Measurements from ENCODE around the gene XRN2. TPM values are rescaled to one million over a fixed set of nuclear protein-coding genes. Genes with fewer than 3 reads are reported as not detected.

Gene XRN2
- total RNA-seq, 1 experiment from 2014 or later = 76.8 TPM

DNA sequence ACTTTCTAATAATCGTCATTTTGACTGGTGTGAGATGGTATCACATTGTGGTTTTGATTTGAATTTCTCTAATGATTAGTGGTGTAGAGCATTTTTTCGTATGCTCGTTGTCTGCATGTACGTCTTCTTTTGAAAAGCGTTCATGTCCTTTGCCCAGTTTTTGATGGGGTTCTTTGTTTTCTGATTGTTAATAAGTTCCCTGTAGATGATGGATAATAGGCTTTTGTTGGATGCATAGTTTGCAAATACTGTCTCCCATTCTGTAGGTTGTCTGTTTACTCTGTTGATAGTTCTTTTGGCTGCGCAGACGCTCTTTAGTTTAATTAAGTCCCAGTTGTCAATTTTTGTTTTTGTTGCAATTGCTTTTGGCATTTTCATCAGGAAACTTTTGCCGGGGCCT, 32.3 kb upstream of the XRN2 start:
- Histone ChIP-seq H3K27ac (ENCODE audit: low read length) (no peak overlapping the region), H3K36me3 (ENCODE audit: low read depth, low read length) (no peaks in the 10 kb centered on the region), H3K9me2 (replicated peaks; ENCODE audit: low read length) (no peaks in the 10 kb centered on the region), H4K20me1 (ENCODE audit: low read length) (no peaks in the 10 kb centered on the region), H3K9me3 (ENCODE audit: low read length) (no peaks in the 10 kb centered on the region), H2AFZ (ENCODE audit: low read length) (no peak overlapping the region), H3K4me2 (ENCODE audit: low read length) (no peak overlapping the region), H3K4me3 (ENCODE audit: low read length) (no peak overlapping the region), H3F3A (ENCODE audit: low read length, unreplicated experiment) (no peaks in the 10 kb centered on the region), H3K4me1 (ENCODE audit: insufficient read depth, low read length) (no peaks in the 10 kb centered on the region), H3K27me3 (ENCODE audit: low read length) (peaks cover 50% of the 10 kb centered on the region), H3K9ac (ENCODE audit: low read length) (no peak overlapping the region), H3K79me2 (ENCODE audit: low read length) (no peaks in the 10 kb centered on the region)
- intact Hi-C loops (cut with micrococcal nuclease) = no loop called here
- no peak for TF ChIP-seq EZH2phosphoT487 (IDR thresholded peaks at IDR 0.05; ENCODE audit: borderline replicate concordance, low read length)
- no TSS peak for BruUV-seq (replicated peaks)
- ATAC-seq (no peak), DNase-seq (no peak)
- POLR2A ChIA-PET (ENCODE audit: unreplicated experiment) = no interaction called here
- CTCF ChIA-PET = no interaction called here

DNA sequence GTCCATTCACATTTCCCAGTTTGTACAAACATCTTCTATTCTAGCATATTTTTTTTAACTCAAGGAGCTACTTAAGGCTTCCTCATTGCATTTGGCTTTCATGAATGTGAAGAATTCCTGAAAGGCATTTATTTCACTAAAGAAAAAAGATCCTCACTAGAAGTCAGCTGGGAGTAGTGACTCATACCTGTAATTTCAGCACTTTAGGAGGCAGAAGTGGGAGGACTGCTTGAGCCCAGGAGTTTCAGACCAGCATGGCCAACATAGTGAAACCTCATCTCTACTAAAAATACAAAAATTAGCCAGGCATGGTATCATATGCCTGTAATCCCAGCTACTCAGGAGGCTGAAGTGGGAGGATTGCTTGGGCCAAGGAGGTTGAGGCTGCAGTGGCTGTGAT, 30.9 kb upstream of the XRN2 start:
- H3F3A ChIP-seq (ENCODE audit: low read length, unreplicated experiment) = no peaks in the 10 kb centered on the region
- H3K4me1 ChIP-seq (ENCODE audit: insufficient read depth, low read length) = no peaks in the 10 kb centered on the region
- ChIA-PET CTCF (no interaction called here), POLR2A (ENCODE audit: unreplicated experiment) (no interaction called here)
- H3K27ac ChIP-seq (ENCODE audit: low read length) = no peak overlapping the region
- TF ChIP-seq, protein P1, sequence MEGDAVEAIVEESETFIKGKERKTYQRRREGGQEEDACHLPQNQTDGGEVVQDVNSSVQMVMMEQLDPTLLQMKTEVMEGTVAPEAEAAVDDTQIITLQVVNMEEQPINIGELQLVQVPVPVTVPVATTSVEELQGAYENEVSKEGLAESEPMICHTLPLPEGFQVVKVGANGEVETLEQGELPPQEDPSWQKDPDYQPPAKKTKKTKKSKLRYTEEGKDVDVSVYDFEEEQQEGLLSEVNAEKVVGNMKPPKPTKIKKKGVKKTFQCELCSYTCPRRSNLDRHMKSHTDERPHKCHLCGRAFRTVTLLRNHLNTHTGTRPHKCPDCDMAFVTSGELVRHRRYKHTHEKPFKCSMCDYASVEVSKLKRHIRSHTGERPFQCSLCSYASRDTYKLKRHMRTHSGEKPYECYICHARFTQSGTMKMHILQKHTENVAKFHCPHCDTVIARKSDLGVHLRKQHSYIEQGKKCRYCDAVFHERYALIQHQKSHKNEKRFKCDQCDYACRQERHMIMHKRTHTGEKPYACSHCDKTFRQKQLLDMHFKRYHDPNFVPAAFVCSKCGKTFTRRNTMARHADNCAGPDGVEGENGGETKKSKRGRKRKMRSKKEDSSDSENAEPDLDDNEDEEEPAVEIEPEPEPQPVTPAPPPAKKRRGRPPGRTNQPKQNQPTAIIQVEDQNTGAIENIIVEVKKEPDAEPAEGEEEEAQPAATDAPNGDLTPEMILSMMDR (conservative IDR thresholded peaks at IDR 0.05; ENCODE audit: low read depth, low read length) = no peak
- TF ChIP-seq EZH2phosphoT487 (IDR thresholded peaks at IDR 0.05; ENCODE audit: borderline replicate concordance, low read length) (no peak), EZH2 (IDR thresholded peaks at IDR 0.05; ENCODE audit: low read length, unreplicated experiment) (no peak)
- intact Hi-C loops (cut with micrococcal nuclease) = no loop called here
- ATAC-seq (no peak), DNase-seq (no peak)
- no peaks in the 10 kb centered on the region for H4K20me1 ChIP-seq (ENCODE audit: low read length)
- no peak overlapping the region for H3K4me2 ChIP-seq (ENCODE audit: low read length)
- no TSS peak for BruUV-seq (replicated peaks)
- no peak overlapping the region for H2AFZ ChIP-seq (ENCODE audit: low read length)
- H3K36me3 ChIP-seq (ENCODE audit: low read depth, low read length) = no peaks in the 10 kb centered on the region
- H3K79me2 ChIP-seq (ENCODE audit: low read length) = no peaks in the 10 kb centered on the region
- H3K9me3 ChIP-seq (ENCODE audit: low read length) = no peaks in the 10 kb centered on the region
- no peaks in the 10 kb centered on the region for H3K9me2 ChIP-seq (replicated peaks; ENCODE audit: low read length)
- peaks cover 45% of the 10 kb centered on the region for H3K27me3 ChIP-seq (ENCODE audit: low read length)
- no peak overlapping the region for H3K9ac ChIP-seq (ENCODE audit: low read length)
- H3K4me3 ChIP-seq (ENCODE audit: low read length) = no peak overlapping the region

DNA sequence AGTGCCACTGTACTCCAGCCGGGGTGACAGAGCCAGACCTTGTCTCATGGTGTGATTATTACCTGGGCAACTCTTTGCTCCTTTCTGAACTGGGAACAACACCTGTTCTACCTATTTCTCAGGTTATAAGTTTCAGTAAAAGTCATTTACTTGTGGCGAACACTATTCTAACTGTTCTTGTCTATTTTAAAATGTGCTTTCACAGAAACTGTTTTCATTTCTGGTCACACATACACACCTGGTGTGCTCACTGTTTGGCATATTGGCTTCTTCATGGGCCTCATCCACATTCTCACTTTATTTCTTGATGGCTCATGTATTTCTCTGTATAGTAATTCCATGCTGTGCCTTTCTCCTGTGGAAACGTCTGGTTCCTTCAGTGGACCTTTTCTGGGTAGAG, 30.5 kb upstream of the XRN2 start:
- no peak for ATAC-seq
- Histone ChIP-seq H3K4me3 (ENCODE audit: low read length) (no peak overlapping the region), H3K79me2 (ENCODE audit: low read length) (no peaks in the 10 kb centered on the region), H3K36me3 (ENCODE audit: low read depth, low read length) (no peaks in the 10 kb centered on the region), H2AFZ (ENCODE audit: low read length) (no peak overlapping the region), H3K27me3 (ENCODE audit: low read length) (peaks cover 42% of the 10 kb centered on the region), H4K20me1 (ENCODE audit: low read length) (no peaks in the 10 kb centered on the region), H3F3A (ENCODE audit: low read length, unreplicated experiment) (no peaks in the 10 kb centered on the region), H3K9ac (ENCODE audit: low read length) (no peak overlapping the region), H3K4me1 (ENCODE audit: insufficient read depth, low read length) (no peaks in the 10 kb centered on the region), H3K9me2 (replicated peaks; ENCODE audit: low read length) (no peaks in the 10 kb centered on the region), H3K27ac (ENCODE audit: low read length) (no peak overlapping the region), H3K4me2 (ENCODE audit: low read length) (no peak overlapping the region), H3K9me3 (ENCODE audit: low read length) (no peaks in the 10 kb centered on the region)
- ChIA-PET CTCF (no interaction called here), POLR2A (ENCODE audit: unreplicated experiment) (no interaction called here)
- intact Hi-C loops (cut with micrococcal nuclease) = no loop called here
- BruUV-seq (replicated peaks) = no TSS peak
- DNase-seq = no peak
- TF ChIP-seq, protein P1 (conservative IDR thresholded peaks at IDR 0.05; ENCODE audit: low read depth, low read length) = no peak
- no peak for TF ChIP-seq EZH2 (IDR thresholded peaks at IDR 0.05; ENCODE audit: low read length, unreplicated experiment)
- no peak for TF ChIP-seq EZH2phosphoT487 (IDR thresholded peaks at IDR 0.05; ENCODE audit: borderline replicate concordance, low read length)

Measured in PC-3 (cell line).